IMR-90 (cell line): ENCODE results near the gene CYP4F22. TPM values are rescaled to one million over a fixed set of nuclear protein-coding genes. Genes with fewer than 3 reads are reported as not detected.

Experiments used
- ATAC-seq: fragments of 200-7000 bp; cut with Tn5 transposase; 2 replicates; pipeline ENCODE4 v1.9.1; 2020; ENCODE audit warnings: low read depth, mild to moderate bottlenecking, moderate library complexity
- BruUV-seq: library from RNA; stranded (reverse); fragments of 400-500 nt; replicated peaks from 2 replicates; lab custom pipeline; 2021; lab: Mats Ljungman, UMichigan
- CTCF ChIA-PET: fragments of 300-600 bp; formaldehyde crosslinking; extraction: SDS; loops from one replicate; lab custom pipeline; 2021; ENCODE audit warnings: antibody characterized with exemption; lab: Yijun Ruan, JAX
- POLR2A ChIA-PET: fragments of 300-600 bp; sonication (Branson Sonifier 250); formaldehyde crosslinking; loops from one replicate; lab custom pipeline; 2022; ENCODE audit warnings: antibody characterized with exemption; ENCODE audit not compliant: unreplicated experiment; lab: Charles Lee
- DNase-seq: peaks from one replicate; pipeline ENCODE4 v3.0.0; 2013
- H2AFZ ChIP-seq: replicated peaks from 2 replicates; pipeline ENCODE3; 2013; ENCODE audit warnings: low read length, mild to moderate bottlenecking; ENCODE audit not compliant: poor library complexity
- H2AK5ac ChIP-seq: 2 replicates; pipeline ENCODE4 v1.6.1; 2013; ENCODE audit warnings: low read depth, low read length, inconsistent platforms
- H2AK9ac ChIP-seq: replicated peaks from 2 replicates; pipeline ENCODE3; 2013; ENCODE audit warnings: mild to moderate bottlenecking, low read depth, low read length, moderate library complexity; ENCODE audit not compliant: poor library complexity
- H2BK120ac ChIP-seq: 2 replicates; pipeline ENCODE4 v1.6.1; 2013; ENCODE audit warnings: low read depth, low read length, inconsistent platforms
- H2BK15ac ChIP-seq: 3 replicates; pipeline ENCODE4 v1.6.1; 2013; ENCODE audit warnings: low read depth, low read length, inconsistent platforms
- H2BK20ac ChIP-seq: 2 replicates; pipeline ENCODE4 v1.6.1; 2013; ENCODE audit warnings: low read depth, mild to moderate bottlenecking, inconsistent platforms, low read length, moderate library complexity
- H2BK5ac ChIP-seq: 2 replicates; pipeline ENCODE4 v1.6.1; 2013; ENCODE audit warnings: mild to moderate bottlenecking, low read depth, low read length, inconsistent platforms; ENCODE audit not compliant: poor library complexity, severe bottlenecking
- H3K14ac ChIP-seq: replicated peaks from 2 replicates; pipeline ENCODE4 v1.6.1; 2013; ENCODE audit warnings: low read depth, low read length, inconsistent platforms
- H3K18ac ChIP-seq: 2 replicates; pipeline ENCODE4 v1.6.1; 2013; ENCODE audit warnings: low read depth, low read length, control low read depth
- H3K23ac ChIP-seq: 2 replicates; pipeline ENCODE4 v1.6.1; 2013; ENCODE audit warnings: low read depth, low read length, inconsistent platforms
- H3K27ac ChIP-seq: 2 replicates; pipeline ENCODE4 v1.5.1; 2013; ENCODE audit warnings: mild to moderate bottlenecking, control low read depth, low read length; ENCODE audit not compliant: insufficient read depth
- H3K27me3 ChIP-seq: 2 replicates; pipeline ENCODE4 v1.6.1; 2013; ENCODE audit warnings: low read length; ENCODE audit not compliant: control insufficient read depth, insufficient read depth
- H3K36me3 ChIP-seq: 2 replicates; pipeline ENCODE4 v1.6.1; 2013; ENCODE audit warnings: low read length, mixed read lengths; ENCODE audit not compliant: control insufficient read depth, insufficient read depth
- H3K4ac ChIP-seq: 2 replicates; pipeline ENCODE4 v1.6.1; 2013; ENCODE audit warnings: low read depth, low read length, inconsistent platforms
- H3K4me1 ChIP-seq: 2 replicates; pipeline ENCODE4 v1.6.1; 2013; ENCODE audit warnings: low read length, mixed read lengths; ENCODE audit not compliant: control insufficient read depth, insufficient read depth
- H3K4me2 ChIP-seq: 2 replicates; pipeline ENCODE4 v1.6.1; 2013; ENCODE audit warnings: low read depth, mild to moderate bottlenecking, control low read depth, low read length, moderate library complexity
- H3K4me3 ChIP-seq: 2 replicates; pipeline ENCODE4 v1.5.1; 2013; ENCODE audit warnings: low read depth, mild to moderate bottlenecking, control low read depth, low read length, moderate library complexity; ENCODE audit not compliant: insufficient read depth
- H3K56ac ChIP-seq: 2 replicates; pipeline ENCODE4 v1.6.1; 2013; ENCODE audit warnings: low read length, inconsistent platforms; ENCODE audit not compliant: insufficient read depth; ENCODE audit errors: extremely low read depth
- H3K79me1 ChIP-seq, 2 experiments: 2 replicates each; pipeline ENCODE4 v1.6.1; 2013; ENCODE audit warnings: low read length in 2 of 2, inconsistent platforms in 1 of 2, low read depth in 1 of 2
- H3K9ac ChIP-seq: 2 replicates; pipeline ENCODE4 v1.6.1; 2013; ENCODE audit warnings: low read depth, low read length, control low read depth
- H3K9me1 ChIP-seq: 2 replicates; pipeline ENCODE4 v1.6.1; 2013; ENCODE audit warnings: low read length, inconsistent platforms; ENCODE audit not compliant: insufficient read depth
- H3K9me3 ChIP-seq: 2 replicates; pipeline ENCODE4 v1.6.1; 2013; ENCODE audit warnings: low read length; ENCODE audit not compliant: control insufficient read depth, insufficient read depth
- H4K20me1 ChIP-seq: 2 replicates; pipeline ENCODE4 v1.6.1; 2013; ENCODE audit warnings: low read length, inconsistent platforms; ENCODE audit not compliant: insufficient read depth
- H4K5ac ChIP-seq: 2 replicates; pipeline ENCODE4 v1.6.1; 2013; ENCODE audit warnings: mild to moderate bottlenecking, low read depth, low read length, control low read depth
- H4K8ac ChIP-seq, 2 experiments: 2 replicates each; pipeline ENCODE4 v1.6.1; 2013; ENCODE audit warnings: low read depth in 2 of 2, low read length in 2 of 2, control low read depth in 1 of 2, inconsistent platforms in 1 of 2
- H4K91ac ChIP-seq: 2 replicates; pipeline ENCODE4 v1.6.1; 2013; ENCODE audit warnings: low read depth, low read length, inconsistent platforms; ENCODE audit not compliant: insufficient read depth
- RCOR1 ChIP-seq: IDR thresholded peaks from 2 replicates; pipeline ENCODE4 v1.6.1; 2012; ENCODE audit warnings: mild to moderate bottlenecking, low read length, improper control_type of control experiment; ENCODE audit not compliant: insufficient replicate concordance
- WGBS, 2 experiments: methylation state at CpG; one replicate each; pipeline versions ENCODE4 v1.1.5 to v1.1.7; 2013; ENCODE audit warnings: missing lambda C conversion rate in 2 of 2; ENCODE audit not compliant: insufficient read length in 1 of 2; ENCODE audit errors: extremely low coverage in 2 of 2; 5-methylcytosine and 5-hydroxymethylcytosine counted together
- dilution Hi-C: fragments of 300-500 bp; cut with HindIII; formaldehyde crosslinking; loops from one replicate; pipeline ENCODE4 v1.14.3; 2018; ENCODE audit warnings: low sequenced_read_pairs; ENCODE audit not compliant: unreplicated experiment
- in situ Hi-C: fragments of 300-500 bp; cut with MboI; formaldehyde crosslinking; loops from 3 replicates; pipeline ENCODE4 v1.14.3; 2019; ENCODE audit warnings: low sequenced_read_pairs, inconsistent platforms, mixed read lengths
- intact Hi-C: fragments of 100-400 bp; cut with micrococcal nuclease; formaldehyde crosslinking; loops from 2 replicates; pipeline ENCODE4 v1.10.0; 2022
- polyA plus RNA-seq, 3 experiments: library from polyadenylated mRNA; depleted of rRNA; stranded (reverse); fragments of >200 nt; gene quantifications; 2 replicates each; pipeline ENCODE4 v1.2.3, GENCODE V29; 2012; ENCODE audit warnings: low replicate concordance in 1 of 3
- total RNA-seq: library from RNA; depleted of rRNA; stranded (reverse); fragments of >200 nt; gene quantifications from 2 replicates; pipeline ENCODE4 v1.2.3, GENCODE V29; 2012
- TF ChIP-seq, protein P1 (sequence below): fragments of 150-350 bp; IDR thresholded peaks from 2 replicates; pipeline ENCODE4 v1.6.1; 2017; ENCODE audit warnings: mild to moderate bottlenecking, antibody characterized with exemption, low read length, low read depth
- TF ChIP-seq, protein P2 (sequence below): fragments of 150-350 bp; IDR thresholded peaks from 2 replicates; pipeline ENCODE4 v1.6.1; 2016; ENCODE audit warnings: low read depth, mild to moderate bottlenecking, low read length, moderate library complexity, borderline replicate concordance

CYP4F22 gene
- total and polyA plus RNA-seq, 2 of the 4 experiments (the other 2 are of a cell fraction) = not detected

DNA sequence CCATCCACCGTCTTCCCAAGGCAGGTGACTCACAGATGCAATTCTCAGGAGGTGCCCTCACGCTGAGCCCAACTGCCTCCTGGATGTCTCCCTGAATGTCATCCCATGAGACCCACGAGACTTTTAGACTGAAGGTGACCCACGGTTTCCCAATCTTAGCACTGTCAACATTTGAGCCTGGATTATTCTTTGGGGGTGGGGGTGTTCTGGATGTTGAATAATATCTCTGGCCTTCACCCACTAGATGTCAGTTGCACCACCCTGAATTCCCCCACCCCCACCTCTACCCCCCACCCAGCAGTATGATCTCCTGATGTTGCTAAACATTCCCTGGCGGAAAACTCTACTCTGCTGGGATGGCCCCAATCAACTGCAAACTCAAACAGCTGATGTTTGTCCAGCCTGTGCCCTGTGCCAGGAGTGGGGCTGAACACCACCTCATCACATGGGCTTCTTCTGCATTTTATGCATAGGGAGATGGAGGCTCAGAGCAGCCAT lies 2.2 kb upstream of the CYP4F22 start:
- H3K4ac ChIP-seq = no peak overlapping the region
- H3K79me1 ChIP-seq = no peaks in the 10 kb centered on the region
- H2AK5ac ChIP-seq = no peak overlapping the region
- H3K14ac ChIP-seq = no peak overlapping the region
- H3K27me3 ChIP-seq = peaks cover 11% of the 10 kb centered on the region; the same call in 1 of the 2 replicates
- H4K91ac ChIP-seq = no peak overlapping the region
- H3K4me1 ChIP-seq = no peaks in the 10 kb centered on the region
- TF ChIP-seq, protein P1, sequence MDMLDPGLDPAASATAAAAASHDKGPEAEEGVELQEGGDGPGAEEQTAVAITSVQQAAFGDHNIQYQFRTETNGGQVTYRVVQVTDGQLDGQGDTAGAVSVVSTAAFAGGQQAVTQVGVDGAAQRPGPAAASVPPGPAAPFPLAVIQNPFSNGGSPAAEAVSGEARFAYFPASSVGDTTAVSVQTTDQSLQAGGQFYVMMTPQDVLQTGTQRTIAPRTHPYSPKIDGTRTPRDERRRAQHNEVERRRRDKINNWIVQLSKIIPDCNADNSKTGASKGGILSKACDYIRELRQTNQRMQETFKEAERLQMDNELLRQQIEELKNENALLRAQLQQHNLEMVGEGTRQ = no peak
- TF ChIP-seq RCOR1 = no peak
- TF ChIP-seq, protein P2, sequence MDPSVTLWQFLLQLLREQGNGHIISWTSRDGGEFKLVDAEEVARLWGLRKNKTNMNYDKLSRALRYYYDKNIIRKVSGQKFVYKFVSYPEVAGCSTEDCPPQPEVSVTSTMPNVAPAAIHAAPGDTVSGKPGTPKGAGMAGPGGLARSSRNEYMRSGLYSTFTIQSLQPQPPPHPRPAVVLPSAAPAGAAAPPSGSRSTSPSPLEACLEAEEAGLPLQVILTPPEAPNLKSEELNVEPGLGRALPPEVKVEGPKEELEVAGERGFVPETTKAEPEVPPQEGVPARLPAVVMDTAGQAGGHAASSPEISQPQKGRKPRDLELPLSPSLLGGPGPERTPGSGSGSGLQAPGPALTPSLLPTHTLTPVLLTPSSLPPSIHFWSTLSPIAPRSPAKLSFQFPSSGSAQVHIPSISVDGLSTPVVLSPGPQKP = no peak
- BruUV-seq = no TSS peak
- intact Hi-C loops (no loop called here), in situ Hi-C loops (no loop called here), dilution Hi-C loops (no loop called here)
- H2BK120ac ChIP-seq = no peak overlapping the region
- no peak for DNase-seq
- POLR2A ChIA-PET = no interaction called here
- ATAC-seq = no peak
- H3K9me3 ChIP-seq = no peaks in the 10 kb centered on the region
- H3K9me1 ChIP-seq = no peaks in the 10 kb centered on the region; the same call in 1 of the 2 replicates
- no peak overlapping the region for H3K9ac ChIP-seq
- H3K4me2 ChIP-seq = no peak overlapping the region
- no peak overlapping the region for H3K23ac ChIP-seq
- no peak overlapping the region for H2BK5ac ChIP-seq
- no peak overlapping the region for H3K4me3 ChIP-seq
- CTCF ChIA-PET = no interaction called here
- H3K18ac ChIP-seq = no peak overlapping the region
- no peak overlapping the region for H4K8ac ChIP-seq
- H2BK15ac ChIP-seq = no peak overlapping the region
- 29% methylated on average over 1 of the region's 5 CpGs; no CpG with 5 or more reads in 1 of the 2 experiments for WGBS, 2 experiments
- H4K20me1 ChIP-seq = no peaks in the 10 kb centered on the region
- no peak overlapping the region for H2BK20ac ChIP-seq
- no peak overlapping the region for H3K56ac ChIP-seq
- H2AK9ac ChIP-seq = no peak overlapping the region
- H3K36me3 ChIP-seq = no peaks in the 10 kb centered on the region
- no peak overlapping the region for H2AFZ ChIP-seq
- no peak overlapping the region for H3K27ac ChIP-seq
- no peak overlapping the region for H4K5ac ChIP-seq
